ENCODE measurements around the gene MAP2K6.

The MAP2K6 gene

DNA sequence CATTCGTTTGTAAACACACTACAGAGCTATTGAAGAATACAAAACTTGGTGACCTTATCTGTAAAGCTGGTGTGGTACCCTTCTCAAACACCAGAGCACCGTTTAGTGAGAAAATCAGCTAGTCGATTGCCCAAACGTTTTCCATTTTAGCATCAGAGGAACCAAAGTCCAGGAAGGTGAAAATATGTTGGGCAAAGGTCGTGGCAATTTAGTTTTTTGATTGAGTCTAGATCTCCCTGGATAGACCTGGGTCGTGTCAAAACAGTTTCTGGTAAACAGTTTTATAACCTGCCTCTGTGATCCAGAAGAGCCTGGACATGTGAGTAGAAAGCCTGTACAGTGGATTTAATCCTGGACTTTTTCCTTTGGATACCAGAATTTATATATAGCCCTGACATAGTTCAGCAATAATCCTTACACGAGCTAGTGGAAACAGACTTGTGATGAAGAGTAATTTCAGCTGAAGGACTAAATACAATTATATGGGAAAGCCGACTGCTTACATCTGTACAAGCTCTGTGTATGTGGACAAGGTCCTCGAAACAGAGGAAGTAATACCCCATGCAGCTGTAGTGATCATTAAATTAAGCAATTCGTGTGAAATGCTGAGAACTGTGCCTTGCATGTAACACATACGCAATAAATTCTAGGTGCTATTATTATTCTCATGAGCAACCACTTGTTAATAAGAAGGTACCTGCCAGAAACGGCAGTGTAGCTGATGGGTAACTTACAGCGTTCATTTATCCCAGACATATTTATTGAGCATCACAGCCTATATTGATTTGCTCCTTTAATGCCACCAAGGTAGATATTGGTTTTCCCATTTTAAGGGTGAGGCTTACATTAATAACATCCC lies 72.5 kb downstream of the MAP2K6 start:
- H3K27me3 ChIP-seq (replicated peaks; ENCODE audit: control insufficient read depth, insufficient read depth, low read length), result no peaks in the 10 kb centered on the region
- no peak for DNase-seq (ENCODE audit: extremely low read depth, insufficient read length)
- TF ChIP-seq, protein P1, sequence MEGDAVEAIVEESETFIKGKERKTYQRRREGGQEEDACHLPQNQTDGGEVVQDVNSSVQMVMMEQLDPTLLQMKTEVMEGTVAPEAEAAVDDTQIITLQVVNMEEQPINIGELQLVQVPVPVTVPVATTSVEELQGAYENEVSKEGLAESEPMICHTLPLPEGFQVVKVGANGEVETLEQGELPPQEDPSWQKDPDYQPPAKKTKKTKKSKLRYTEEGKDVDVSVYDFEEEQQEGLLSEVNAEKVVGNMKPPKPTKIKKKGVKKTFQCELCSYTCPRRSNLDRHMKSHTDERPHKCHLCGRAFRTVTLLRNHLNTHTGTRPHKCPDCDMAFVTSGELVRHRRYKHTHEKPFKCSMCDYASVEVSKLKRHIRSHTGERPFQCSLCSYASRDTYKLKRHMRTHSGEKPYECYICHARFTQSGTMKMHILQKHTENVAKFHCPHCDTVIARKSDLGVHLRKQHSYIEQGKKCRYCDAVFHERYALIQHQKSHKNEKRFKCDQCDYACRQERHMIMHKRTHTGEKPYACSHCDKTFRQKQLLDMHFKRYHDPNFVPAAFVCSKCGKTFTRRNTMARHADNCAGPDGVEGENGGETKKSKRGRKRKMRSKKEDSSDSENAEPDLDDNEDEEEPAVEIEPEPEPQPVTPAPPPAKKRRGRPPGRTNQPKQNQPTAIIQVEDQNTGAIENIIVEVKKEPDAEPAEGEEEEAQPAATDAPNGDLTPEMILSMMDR (IDR thresholded peaks at IDR 0.05; ENCODE audit: insufficient read depth, low read length, poor library complexity, severe bottlenecking), result no peak
- H3K4me3 ChIP-seq (replicated peaks; ENCODE audit: low read depth, low read length), result no peak overlapping the region
- H3K36me3 ChIP-seq (ENCODE audit: control insufficient read depth, insufficient read depth, low read length), result no peaks in the 10 kb centered on the region

DNA sequence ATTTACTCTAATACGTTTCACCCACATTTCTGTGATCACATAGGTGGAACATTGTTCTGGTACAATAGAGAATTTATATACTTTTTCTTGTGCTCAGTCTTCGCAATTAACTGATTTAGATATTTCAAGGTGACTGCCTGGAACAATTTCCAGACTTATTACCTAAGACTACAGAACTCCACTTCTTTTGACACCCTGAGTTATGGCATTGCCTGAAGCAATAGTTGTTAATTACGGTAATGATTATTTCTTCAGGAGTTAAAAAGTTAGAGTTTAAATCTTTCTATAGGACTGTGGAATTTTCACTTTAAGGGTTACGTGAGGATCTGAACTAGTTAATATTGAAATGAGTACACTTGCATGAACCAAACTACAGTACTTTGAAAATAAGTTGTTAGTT lies 74.8 kb downstream of the MAP2K6 start:
- Histone ChIP-seq H3K36me3 (ENCODE audit: control insufficient read depth, insufficient read depth, low read length) (no peaks in the 10 kb centered on the region), H3K27me3 (replicated peaks; ENCODE audit: control insufficient read depth, insufficient read depth, low read length) (no peaks in the 10 kb centered on the region), H3K4me3 (replicated peaks; ENCODE audit: low read depth, low read length) (no peak overlapping the region)
- DNase-seq (ENCODE audit: extremely low read depth, insufficient read length), result no peak
- TF ChIP-seq, protein P1 (IDR thresholded peaks at IDR 0.05; ENCODE audit: insufficient read depth, low read length, poor library complexity, severe bottlenecking), result no peak

DNA sequence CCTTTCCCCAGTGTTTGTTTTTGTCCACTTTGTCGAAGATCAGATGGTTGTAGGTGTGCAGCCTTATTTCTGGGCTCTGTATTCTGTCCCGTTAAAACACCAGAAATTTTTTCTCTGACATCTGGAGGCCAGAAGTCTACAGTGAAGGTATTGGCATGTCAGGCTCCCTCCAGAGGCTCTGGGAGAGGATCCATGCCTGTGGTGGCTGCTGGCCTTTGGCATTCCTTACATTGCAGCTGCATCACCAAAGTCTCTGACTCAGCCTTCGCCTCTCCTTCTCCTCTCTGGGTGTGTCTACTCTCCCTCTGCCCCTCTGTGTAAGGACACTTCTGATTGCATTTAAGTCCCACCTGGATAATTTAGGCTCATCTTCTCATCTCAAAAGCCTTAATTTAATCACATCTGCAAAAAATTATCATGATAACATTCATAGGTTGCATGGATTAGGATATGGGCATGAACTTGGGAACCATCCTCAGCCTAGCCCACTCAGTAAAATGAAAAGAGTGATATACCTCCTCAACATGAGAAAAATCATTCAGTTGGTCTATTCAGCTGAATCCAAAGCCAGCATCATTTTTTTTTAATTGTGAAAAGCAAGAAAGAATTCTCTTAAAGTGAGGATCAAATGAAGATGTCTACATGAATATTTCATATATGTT lies 78.0 kb downstream of the MAP2K6 start:
- H3K27me3 ChIP-seq (replicated peaks; ENCODE audit: control insufficient read depth, insufficient read depth, low read length), result no peaks in the 10 kb centered on the region
- no peak overlapping the region for H3K4me3 ChIP-seq (replicated peaks; ENCODE audit: low read depth, low read length)
- DNase-seq (ENCODE audit: extremely low read depth, insufficient read length), result no peak
- no peaks in the 10 kb centered on the region for H3K36me3 ChIP-seq (ENCODE audit: control insufficient read depth, insufficient read depth, low read length)
- TF ChIP-seq, protein P1 (IDR thresholded peaks at IDR 0.05; ENCODE audit: insufficient read depth, low read length, poor library complexity, severe bottlenecking), result no peak

DNA sequence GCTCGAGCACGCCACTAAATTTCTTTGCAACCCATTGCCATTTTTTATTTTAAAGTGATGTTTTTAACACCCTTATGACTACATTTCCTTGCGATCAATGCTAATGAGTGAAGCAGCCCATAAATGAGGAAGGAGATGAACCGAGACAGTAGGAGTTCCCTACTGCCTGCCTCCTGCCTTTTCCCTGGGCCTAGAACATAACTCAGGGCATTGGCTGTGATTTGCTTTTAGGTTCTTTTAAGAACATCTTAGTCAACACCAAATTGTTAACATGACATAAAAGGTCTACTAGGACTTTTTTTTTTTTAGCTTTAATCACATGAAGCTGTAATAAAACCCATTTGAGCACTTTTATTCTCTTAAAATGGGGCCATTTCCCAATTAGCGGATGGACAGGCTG lies 81.3 kb downstream of the MAP2K6 start:
- TF ChIP-seq, protein P1 (IDR thresholded peaks at IDR 0.05; ENCODE audit: insufficient read depth, low read length, poor library complexity, severe bottlenecking), result no peak
- Histone ChIP-seq H3K36me3 (ENCODE audit: control insufficient read depth, insufficient read depth, low read length) (no peaks in the 10 kb centered on the region), H3K27me3 (replicated peaks; ENCODE audit: control insufficient read depth, insufficient read depth, low read length) (no peaks in the 10 kb centered on the region), H3K4me3 (replicated peaks; ENCODE audit: low read depth, low read length) (no peak overlapping the region)
- no peak for DNase-seq (ENCODE audit: extremely low read depth, insufficient read length)

DNA sequence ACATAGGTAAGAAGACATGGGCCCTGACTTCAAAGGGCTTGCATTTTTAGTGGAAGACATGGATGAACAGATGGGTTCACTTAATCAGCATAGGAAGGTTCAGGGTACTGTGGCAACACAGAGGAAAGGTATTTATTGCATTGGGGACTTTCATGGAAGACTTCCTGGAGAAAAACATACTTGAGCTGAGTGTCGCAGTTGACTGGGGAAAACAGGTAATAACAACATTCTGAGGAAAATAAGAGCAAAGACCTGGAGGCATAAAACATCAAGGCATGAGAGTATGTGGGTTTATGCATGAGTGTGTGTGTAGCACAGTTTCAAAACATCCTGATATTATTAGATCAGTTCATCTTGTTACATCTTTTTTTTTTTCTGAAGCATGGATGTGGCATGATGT lies 82.7 kb downstream of the MAP2K6 start:
- Histone ChIP-seq H3K27me3 (replicated peaks; ENCODE audit: control insufficient read depth, insufficient read depth, low read length) (no peaks in the 10 kb centered on the region), H3K4me3 (replicated peaks; ENCODE audit: low read depth, low read length) (no peak overlapping the region), H3K36me3 (ENCODE audit: control insufficient read depth, insufficient read depth, low read length) (no peaks in the 10 kb centered on the region)
- no peak for DNase-seq (ENCODE audit: extremely low read depth, insufficient read length)
- TF ChIP-seq, protein P1 (IDR thresholded peaks at IDR 0.05; ENCODE audit: insufficient read depth, low read length, poor library complexity, severe bottlenecking), result no peak

Data from GM06990 (cell line).